Measurements from ENCODE around the gene NDUFS8. TPM values are rescaled to one million over a fixed set of nuclear protein-coding genes. Genes with fewer than 3 reads are reported as not detected.
"Not testable (repeated sequence)": the region's sequence is repeated elsewhere in the genome, so short reads cannot be mapped to it uniquely, and the experiment has no call there.

The NDUFS8 gene
- total RNA-seq, 4 donors from 2014 or later, result 53.4 to 291 (median 139) TPM

- not testable (repeated sequence) for H3K4me1 ChIP-seq, DNase-seq
Observed at GRCh38 chr11:67993821-67994220, 36.7 kb upstream of the NDUFS8 start.

GRCh38 chr11:67994387-67994786, 36.1 kb upstream of the NDUFS8 start:
- H3K27me3 ChIP-seq; H3K27ac ChIP-seq; H3K9me3 ChIP-seq; H3K4me1 ChIP-seq; H3K36me3 ChIP-seq; intact Hi-C loops (cut with DNase I; ENCODE audit: low total_unique reads); H3K4me3 ChIP-seq; DNase-seq: not testable (repeated sequence)

More at GRCh38 chr11:67993821-67994220, 36.7 kb upstream of the NDUFS8 start:
- H3K36me3 ChIP-seq; H3K27me3 ChIP-seq; H3K27ac ChIP-seq; H3K4me3 ChIP-seq; intact Hi-C loops (cut with DNase I; ENCODE audit: low total_unique reads); H3K9me3 ChIP-seq: not testable (repeated sequence)
- TF ChIP-seq, protein P1, sequence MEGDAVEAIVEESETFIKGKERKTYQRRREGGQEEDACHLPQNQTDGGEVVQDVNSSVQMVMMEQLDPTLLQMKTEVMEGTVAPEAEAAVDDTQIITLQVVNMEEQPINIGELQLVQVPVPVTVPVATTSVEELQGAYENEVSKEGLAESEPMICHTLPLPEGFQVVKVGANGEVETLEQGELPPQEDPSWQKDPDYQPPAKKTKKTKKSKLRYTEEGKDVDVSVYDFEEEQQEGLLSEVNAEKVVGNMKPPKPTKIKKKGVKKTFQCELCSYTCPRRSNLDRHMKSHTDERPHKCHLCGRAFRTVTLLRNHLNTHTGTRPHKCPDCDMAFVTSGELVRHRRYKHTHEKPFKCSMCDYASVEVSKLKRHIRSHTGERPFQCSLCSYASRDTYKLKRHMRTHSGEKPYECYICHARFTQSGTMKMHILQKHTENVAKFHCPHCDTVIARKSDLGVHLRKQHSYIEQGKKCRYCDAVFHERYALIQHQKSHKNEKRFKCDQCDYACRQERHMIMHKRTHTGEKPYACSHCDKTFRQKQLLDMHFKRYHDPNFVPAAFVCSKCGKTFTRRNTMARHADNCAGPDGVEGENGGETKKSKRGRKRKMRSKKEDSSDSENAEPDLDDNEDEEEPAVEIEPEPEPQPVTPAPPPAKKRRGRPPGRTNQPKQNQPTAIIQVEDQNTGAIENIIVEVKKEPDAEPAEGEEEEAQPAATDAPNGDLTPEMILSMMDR (IDR thresholded peaks at IDR 0.05), result peak; percentile 17 to 33 (median 30)

- DNase-seq, H3K36me3 ChIP-seq: not testable (repeated sequence)
Observed at GRCh38 chr11:67995129-67995528, 35.4 kb upstream of the NDUFS8 start.

GRCh38 chr11:67995579-67995978, 34.9 kb upstream of the NDUFS8 start:
- intact Hi-C loops (cut with DNase I; ENCODE audit: low total_unique reads); H3K4me1 ChIP-seq; DNase-seq; H3K36me3 ChIP-seq; H3K27me3 ChIP-seq; H3K9me3 ChIP-seq; H3K4me3 ChIP-seq; H3K27ac ChIP-seq: not testable (repeated sequence)

More at GRCh38 chr11:67995129-67995528, 35.4 kb upstream of the NDUFS8 start:
- H3K27ac ChIP-seq; intact Hi-C loops (cut with DNase I; ENCODE audit: low total_unique reads); H3K4me3 ChIP-seq; H3K9me3 ChIP-seq; H3K4me1 ChIP-seq; H3K27me3 ChIP-seq: not testable (repeated sequence)

- Histone ChIP-seq H3K4me3 (no peak overlapping the region), H3K36me3 (no peaks in the 10 kb centered on the region), H3K27ac (no peak overlapping the region), H3K4me1 (no peaks in the 10 kb centered on the region), H3K27me3 (no peaks in the 10 kb centered on the region), H3K9me3 (no peaks in the 10 kb centered on the region)
- intact Hi-C loops (cut with DNase I; ENCODE audit: low total_unique reads), result no loop called here
- no peak for DNase-seq
- TF ChIP-seq POLR2A (IDR thresholded peaks at IDR 0.05), result no peak
- TF ChIP-seq, protein P1 (IDR thresholded peaks at IDR 0.05), result no peak
Observed at GRCh38 chr11:67996051-67996450, 34.4 kb upstream of the NDUFS8 start.

GRCh38 chr11:67996622-67997474, 33.6 kb upstream of the NDUFS8 start:
- H3K9me3 ChIP-seq, result no peaks in the 10 kb centered on the region
- H3K36me3 ChIP-seq, result no peaks in the 10 kb centered on the region
- no peak for DNase-seq
- no peaks in the 10 kb centered on the region for H3K4me1 ChIP-seq
- no peak overlapping the region for H3K4me3 ChIP-seq
- no peak for TF ChIP-seq POLR2A (IDR thresholded peaks at IDR 0.05)
- TF ChIP-seq, protein P1 (IDR thresholded peaks at IDR 0.05), result no peak
- H3K27me3 ChIP-seq, result no peaks in the 10 kb centered on the region
- no peak overlapping the region for H3K27ac ChIP-seq
- intact Hi-C loops (cut with DNase I; ENCODE audit: low total_unique reads), result no loop called here

Data from uterus (tissue), 4 donors.